NCI-H2196 (cell line): ENCODE results near the gene SMAD7.

Experiments used
- DNase-seq: peaks from one replicate; lab custom pipeline; 2025; ENCODE audit not compliant: unreplicated experiment; lab: John Stamatoyannopoulos, UW

Gene SMAD7

DNA sequence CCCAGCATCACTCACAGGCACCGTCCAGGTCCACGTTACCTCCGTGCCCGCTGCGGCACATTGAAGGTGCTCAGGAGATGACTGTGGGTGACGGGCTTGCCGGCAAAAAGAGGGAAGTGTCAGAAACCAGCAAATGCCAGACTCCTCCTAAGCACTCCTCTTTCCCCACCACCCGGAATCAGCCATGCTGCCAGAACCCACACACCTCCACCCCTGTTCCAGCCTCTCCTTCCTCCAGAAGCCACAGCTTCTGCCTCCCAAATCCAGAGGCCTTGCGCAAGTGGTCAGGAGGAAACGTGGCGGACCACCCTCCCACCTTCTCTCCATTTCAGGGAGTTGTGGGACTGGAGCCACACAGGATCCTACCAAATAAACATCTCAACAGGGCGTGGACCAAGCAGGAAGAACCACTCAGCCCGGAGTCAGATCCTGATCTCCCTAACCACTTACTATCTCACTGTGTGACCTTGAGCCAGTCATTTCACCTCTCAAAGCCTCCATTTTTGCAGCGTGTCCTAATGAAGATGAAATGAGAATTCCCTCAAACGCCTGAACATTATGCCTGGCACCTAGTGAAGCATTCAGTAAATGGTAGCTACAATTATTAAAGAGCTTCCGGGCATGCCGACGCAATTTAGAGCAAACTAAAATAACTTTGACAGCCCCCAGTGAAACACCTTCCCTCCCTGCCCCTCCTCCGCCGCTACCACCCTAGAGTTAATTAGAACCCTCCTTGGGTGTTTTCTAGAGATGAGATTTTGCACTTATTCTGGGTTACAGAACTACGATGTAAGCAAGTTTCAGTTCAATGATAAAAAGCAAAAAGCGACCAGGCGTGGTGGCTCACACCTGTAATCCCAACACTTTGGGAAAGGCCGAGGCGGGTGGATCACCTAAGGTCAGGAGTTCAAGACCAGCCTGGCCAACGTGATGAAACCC lies 32.9 kb downstream of the SMAD7 start:
- DNase-seq, result no peak

DNA sequence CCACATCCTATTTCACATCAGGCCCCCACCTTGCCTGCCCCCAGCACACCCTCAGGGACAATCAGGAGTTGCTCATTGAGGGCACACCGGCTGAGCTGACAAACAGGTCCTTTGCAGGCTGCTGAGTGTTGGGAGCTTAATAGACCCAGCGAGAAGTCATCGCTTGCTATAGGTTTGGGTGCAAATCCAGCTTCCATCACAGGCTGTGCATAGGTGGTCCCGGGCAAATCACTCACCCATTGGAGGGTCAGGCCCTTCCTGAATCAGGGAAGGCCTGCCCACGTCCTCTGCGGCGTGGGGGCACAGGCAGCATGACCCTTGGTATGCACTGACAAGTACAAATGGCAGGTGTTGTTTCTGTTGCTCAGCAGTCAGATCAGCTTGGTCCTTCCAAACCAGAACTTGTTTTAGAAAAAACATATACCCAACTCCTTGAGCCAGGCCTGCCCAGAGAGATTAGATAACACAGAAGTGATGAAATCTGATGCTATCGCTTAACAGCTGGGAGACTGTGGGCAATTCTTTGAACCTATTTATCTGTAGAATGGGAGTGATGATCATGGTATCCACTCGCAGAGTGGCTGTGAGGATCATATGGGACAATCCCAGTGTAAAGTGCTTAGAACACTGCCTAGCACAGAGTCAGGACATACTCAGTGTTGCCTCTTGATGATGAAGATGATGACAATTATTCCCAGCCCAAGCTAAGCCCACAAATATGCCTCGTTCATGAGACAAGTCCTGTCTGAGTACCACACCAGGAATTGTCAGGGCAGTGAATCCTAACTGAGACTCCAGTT lies 34.9 kb downstream of the SMAD7 start:
- DNase-seq, result no peak

DNA sequence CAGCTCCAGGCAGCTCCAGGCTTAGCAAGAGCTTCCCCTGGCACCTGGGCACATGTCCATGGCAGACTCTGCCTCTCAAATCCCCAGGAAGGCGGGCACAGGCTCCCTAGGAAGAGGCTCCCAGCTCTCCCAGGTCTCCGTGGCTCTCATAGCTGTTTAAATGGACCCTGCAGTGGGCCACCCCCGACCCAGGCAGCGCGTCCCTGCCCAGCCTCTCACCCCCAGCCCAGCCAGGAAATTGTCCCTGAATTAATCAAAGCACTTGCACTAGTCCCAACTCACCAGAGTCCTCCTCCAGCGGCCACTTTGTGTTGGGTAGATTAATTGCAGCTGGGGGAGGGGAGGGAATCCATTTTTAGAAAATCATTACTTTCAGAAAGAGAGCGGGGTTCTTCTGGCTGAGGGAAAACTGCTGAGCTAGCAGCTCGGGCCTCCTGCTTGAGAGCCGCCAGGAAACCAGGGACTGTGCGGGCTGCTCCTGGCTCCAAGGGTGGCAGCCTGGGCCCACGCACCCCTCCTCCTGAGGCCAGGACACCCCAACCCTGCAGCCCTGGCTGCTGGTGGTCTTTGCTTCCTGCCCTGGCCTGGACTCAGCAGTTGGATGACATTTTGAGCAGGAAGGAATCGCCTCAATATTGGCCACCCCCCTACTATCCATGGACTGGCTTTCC lies 36.0 kb downstream of the SMAD7 start:
- no peak for DNase-seq

DNA sequence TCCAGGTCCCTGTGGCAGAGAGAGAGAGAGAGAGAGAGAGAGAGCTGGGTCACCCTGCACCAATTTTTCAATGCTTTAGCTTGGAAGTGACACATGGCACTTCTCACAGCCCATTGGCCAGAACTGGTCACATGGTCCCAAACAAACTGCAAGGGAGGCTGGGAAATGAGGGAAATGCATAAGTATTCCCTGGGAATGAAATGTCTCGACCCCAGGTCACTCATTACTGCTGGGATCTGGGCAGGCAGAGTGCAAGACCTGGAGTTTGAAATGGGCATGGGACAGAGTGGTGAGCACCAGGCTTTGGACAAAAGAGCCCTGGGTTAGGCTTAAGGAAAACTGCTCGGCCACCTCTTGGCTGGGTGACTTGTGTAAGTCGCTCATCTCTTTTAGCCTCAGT lies 37.0 kb downstream of the SMAD7 start:
- DNase-seq, result no peak

DNA sequence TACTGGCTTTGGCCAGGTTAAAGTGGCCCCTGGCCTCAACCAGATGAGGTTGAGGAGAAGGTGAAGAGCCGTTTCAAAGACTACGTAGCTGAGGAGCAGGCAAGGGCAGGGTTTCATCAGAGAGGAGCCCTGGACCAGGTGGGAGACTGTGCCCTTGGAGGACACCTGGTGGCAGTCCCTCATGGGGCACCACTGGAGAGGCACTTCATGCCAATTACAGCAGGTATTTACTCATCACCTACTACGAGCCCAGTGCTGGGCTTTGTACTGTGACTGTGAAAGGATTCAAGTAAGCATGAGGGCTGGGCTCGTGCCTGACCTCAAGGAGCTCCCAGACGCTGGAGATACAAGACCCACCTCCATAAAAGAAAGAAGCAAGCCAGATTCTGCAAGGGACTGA lies 37.6 kb downstream of the SMAD7 start:
- DNase-seq, result no peak

DNA sequence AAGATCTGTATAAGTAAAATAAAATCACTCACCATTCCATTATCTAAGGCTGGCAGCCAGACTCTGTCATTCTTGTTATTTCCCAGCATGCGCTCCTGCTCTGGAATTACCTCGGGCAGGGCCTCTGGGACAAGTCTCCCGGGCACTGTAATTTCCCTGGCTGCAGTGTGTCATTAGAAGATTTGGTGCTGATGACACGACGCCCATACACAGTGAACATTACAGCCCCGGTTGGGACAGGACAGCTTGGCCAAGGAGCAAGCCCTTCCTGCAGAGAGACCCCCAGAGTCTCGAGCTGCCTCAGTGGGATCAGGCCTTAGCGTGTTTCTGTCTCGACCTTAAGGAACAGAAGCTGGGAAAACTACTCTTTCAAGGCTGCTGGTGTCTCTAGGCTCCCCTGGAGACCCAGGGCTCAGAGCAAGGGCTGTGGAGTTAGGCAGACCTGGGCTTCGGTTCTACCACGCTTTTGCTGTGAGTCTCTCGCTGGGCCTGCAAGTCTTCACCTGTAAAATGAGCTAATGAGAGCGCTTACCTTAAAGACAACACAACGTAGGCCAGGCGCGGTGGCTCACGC lies 39.7 kb downstream of the SMAD7 start:
- no peak for DNase-seq

DNA sequence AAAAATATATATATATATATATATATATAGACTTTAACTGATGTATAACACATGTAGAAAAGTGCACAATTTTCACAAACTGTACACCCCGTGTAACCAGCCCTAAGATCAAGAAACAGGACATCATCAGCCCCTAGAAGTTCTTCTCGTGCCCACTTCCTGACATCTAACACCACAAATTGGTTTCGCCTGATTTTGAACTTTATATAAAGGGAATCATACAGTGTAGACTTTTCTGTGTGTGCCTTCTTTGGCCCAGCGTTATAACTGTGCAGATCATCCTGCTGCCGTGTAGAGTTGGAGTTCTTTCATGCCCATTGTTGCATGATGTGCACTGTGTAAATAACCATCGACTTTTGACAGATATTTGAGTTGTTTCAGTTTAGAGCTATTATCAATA lies 41.0 kb downstream of the SMAD7 start:
- DNase-seq, result no peak

DNA sequence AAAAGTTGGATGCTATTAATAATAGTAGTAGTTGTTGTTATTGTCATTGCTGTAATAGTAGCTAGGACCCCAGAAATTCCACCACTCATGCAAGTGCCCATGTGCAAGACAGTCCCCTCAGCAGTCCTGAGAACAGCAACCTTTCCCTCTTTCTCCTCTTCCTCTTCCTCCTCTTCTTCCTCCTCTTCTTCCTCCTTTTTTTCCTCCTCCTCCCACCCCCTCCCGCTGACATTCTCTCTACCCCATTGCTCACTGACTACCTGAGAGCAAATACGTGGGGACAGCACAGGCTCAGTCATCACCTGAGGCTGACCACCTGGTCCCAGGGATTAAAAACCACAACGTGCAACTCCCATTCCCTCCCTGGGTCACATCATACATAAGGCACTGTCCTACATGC lies 41.8 kb downstream of the SMAD7 start:
- DNase-seq, result no peak

DNA sequence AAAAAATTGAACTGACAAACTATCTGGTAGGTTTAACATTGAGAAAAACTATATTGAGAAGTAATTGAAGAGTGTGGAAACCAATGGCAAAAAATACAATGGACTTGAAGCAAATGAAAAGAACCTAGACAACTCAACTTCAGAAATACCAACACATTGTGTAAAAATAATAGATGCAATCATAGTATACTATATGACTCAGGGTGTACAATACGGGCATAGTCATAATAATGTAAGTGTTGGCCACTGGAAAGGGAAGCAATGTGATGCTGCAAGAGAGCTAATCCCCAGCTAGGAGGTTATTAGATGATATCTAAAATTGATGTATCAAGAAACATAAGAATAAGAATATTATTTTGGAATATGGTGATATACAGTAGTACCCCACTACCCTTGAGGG lies 45.3 kb downstream of the SMAD7 start:
- DNase-seq, result no peak

DNA sequence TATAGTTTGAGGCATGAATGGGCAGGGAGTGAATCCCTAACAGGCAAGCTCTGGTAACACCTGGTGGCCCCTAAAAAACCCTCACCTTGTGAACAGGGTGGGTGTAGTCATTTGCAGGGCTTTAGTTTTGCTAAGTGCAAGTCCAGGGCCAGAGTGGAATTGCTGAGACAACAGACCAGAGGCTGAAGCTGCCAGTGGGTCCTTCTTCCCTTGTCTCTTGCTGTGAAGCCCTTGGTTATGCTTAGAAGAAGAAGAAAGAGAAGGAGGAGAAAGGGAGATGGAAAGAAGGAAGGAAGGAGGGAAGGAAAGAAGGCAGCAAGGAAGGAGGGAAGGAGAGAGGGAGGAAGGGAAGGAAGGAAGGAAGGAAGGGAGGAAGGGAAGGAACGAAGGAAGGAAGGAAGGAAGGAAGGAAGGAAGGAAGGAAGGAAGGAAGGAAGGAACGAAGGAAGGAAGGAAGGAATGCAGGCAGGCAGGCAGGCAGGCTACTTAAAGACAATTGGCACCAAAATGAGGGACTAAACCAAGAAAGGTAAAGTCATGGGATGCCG lies 45.8 kb downstream of the SMAD7 start:
- DNase-seq, result no peak

DNA sequence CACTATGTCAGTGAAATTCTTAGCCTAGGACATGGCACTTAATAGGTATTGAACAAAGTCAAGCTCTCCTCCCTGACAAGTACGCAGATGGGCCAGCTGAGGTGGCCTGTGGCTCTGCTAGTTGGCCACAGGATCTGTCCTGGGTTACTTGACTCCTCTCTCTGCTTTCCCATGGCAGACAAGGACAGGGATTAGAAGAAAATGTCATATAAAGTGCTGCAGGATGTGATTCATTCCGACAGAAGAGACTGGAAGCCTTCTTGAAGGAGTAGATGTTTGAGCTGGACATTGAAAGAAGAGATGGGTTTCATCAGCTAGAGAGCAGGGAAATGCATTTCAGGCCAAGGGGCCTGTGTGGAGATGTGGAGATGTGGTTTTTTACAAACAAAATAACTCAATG lies 46.7 kb downstream of the SMAD7 start:
- DNase-seq, result no peak

DNA sequence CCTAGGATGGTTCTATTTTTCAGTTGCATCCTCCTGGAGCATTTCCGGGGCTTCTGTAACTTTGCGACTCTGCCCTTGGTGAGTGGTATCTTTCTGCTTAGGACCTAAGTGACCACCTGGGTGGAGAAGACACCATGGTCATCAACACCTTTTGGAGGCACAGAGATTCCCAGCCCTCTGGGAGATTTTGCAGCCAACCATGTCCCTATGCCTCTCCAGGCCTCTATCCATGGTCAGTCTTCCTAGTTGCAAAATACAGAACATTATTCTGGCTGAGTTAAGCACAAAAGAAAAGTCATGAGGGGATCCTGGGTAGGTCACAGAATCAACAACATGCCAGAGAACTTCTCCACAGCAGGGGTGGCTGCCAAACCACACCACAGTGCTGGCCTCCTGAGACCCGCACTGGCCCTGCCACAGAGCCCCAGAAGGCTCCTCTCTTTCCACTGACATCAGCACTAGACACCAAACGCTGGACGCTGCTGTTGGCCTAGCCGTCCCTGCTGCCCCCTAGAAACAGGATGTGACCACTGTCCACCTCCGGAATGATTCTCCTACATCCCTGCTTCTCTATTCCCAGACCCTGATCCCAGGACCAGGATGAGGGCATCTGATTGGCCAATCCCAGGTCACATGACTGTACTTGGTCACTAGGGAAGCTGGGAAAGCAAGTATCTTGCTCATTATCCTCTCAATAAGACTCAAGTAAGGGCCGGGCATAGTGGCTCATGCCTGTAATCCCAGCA lies 47.7 kb downstream of the SMAD7 start:
- DNase-seq, result no peak

DNA sequence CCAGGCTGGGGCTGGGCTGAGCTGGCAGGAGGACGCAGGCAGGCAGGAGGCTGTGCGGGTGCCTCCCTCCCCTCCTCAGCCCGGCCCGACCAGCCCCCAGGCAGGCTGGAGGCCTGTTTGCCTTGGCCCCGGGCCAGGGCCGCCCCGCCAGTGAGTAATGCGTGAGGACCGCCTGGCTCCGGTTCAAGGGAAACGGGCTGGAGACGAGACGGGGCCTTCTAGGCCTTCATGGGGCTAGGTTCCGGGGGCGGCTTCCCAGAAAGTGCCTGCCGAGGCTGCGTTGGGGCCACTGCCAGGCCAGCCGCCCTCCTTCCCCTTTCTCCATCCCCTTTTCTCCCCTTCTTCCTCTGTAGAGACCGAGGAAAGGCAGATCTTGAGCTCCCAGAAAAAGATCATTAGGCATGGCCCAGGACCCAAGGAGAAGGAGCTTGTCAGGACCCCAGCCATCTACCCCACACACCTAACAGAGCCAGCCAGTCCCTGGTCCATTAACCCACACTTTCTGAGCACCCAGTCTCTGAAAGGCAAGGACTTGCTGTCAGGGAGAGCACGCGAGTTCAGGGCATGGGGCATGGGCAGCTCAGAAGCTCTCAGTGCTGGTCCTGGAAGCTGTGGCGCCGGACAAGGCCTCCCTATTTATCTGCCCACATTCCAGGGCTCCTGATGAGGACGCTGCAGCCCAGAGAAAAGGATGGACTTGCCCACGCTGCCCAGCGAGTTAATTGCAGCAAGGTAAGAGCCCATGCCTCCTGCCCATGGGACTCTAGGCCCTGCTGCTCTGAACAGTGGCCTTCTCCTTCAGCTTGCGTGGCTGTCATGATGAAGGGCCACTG lies 48.5 kb downstream of the SMAD7 start:
- peak; percentile 82 for DNase-seq

DNA sequence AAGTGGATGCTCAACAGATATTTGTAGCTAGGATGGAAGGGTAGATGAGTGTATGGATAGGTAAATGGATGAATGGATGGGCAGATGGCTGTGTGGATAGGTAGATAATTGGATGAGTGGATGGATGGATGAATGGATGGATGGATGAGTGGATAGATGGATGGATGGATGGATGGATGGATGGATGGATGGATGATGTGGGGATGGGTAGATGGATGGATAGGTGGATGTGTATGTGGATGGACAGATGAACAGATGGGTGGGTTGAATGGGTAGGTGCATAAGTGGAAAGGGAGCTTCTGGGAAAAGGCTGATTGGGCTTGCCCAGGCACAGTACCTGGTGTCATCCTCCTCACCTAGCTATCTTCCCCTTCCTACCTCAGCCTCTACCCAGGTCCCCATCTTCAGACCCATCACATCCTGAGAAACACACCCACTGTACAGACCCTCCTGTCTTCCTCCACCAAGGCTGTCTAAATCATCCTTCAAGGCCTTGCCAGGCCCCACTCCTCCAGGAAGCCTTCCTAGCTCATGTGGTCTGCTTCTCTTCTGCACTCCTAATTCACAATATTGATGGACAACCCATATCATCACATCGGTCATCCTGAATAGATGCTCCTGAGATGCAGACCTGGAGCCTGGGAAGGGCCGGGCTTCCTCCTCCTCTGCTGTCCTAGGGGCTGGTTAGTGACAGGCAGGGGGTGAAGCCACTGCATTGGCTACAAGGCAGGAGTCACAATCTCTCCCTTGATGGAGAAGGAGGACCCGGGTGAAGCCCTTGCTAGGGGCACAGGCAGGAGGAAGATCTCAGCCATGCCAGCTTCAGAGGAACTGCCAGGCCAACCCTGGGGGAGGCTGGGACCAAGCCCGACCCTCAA lies 49.4 kb downstream of the SMAD7 start:
- no peak for DNase-seq

DNA sequence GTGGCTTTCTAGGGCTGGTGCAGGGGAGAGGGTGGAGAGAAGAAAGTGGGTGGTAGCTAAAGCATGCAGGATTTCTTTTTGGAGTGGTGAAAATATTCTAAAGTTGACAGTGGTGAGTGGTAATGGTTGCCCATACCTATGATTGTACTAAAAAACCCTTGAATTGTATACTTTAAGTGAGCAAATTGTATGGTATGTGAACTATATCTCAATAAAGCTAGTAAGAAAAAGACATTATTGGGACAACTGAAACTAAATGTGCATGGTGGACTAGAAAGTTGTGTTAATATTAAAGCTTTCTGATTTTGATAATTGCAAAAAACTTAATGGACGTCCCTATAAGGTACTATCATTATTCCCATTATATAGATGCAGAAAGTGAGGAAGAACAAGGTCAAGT lies 50.3 kb downstream of the SMAD7 start:
- DNase-seq, result no peak

DNA sequence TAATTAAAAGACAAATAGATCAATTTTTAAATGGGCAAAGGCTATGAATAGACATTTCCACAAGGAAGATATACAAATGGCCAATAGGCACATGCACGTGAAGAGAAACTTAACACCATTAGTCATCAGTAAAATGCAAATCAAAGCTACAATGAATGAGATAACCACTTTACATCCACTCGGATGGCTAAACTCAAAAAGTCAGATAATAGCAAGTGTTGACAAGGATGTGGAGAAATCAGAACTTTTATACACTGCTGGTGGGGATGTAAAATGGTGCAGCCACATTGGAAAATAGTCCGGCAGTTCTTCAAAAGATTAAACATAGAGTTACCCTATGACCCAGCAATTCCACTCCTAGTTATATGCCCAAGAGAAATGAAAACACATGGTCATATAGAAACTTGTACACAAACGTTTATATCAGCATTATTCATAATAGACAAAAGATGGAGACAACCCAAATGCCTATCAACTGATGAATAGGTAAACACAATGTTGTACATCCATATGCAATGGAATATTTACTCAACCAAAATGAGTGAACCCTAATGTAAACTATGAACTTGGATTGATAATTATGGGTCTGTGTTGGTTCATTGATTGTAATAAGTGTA lies 51.1 kb downstream of the SMAD7 start:
- no peak for DNase-seq

DNA sequence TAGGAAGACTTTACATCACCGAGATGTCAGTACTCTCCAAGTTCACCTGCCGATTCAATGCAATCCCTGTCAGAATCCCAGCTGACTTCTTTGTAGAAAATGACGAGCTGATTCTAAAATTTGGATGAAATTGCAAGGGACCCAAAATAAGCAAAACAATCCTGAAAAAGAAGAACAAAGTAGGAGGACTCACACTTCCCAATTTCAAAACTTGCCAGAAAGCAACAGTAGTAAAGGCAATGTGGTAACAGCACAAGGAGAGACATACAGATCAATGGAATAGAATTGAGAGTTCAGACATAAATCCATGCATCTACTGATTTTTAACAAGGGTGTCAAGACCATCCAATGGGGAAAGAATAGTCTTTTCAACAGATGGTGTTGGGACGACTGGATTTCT lies 52.2 kb downstream of the SMAD7 start:
- DNase-seq, result no peak

DNA sequence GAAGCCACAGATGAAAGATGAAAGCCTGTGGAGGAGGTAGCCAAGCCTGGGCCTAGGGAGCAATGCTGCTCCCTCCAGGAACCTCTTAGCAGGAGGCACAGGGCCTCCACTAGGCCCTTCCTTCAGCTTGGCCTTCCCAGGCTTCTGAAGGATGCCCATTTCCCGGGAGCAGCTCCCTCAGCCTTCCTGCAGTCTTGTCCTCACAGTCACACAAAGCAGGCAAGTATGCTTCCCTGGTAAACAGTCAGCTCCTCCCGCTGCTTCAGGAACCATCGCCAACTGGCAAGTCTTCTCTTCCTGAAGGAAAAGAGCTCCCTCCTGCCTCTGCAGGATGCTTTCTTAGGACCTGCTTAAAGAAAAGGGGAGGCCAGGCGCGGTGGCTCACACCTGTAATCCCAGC lies 53.2 kb downstream of the SMAD7 start:
- no peak for DNase-seq
